ENCODE results near the gene TANC1.

TANC1 gene

DNA sequence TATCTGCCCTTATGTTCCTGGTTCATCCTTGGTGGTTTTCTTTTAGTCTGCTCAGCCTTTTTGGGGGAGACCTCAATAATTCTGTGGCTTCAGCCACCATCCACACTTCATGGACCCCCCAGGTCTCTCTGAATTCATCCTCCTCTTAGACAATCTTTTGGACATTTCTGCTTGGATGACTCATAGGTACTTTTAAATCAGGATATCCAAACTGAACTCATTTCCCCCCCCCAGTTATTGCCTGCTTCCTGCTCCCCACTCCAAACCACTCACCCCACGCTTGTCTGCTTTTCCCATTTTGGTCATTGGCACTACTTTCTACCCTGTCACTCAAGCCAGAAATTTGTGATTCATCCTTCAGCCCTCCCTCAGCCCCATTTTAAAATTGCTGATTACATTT, 78.5 kb downstream of the TANC1 start:
- H3K4me1 ChIP-seq (ENCODE audit: control insufficient read depth in 5 of 5, insufficient read depth in 5 of 5, low read length in 5 of 5) = peaks cover 3 to 17% (median 12%) of the 10 kb centered on the region in 5 donors
- H3K9ac ChIP-seq (ENCODE audit: low read length in 5 of 5) = no peak overlapping the region
- H3K9me3 ChIP-seq (ENCODE audit: control insufficient read depth in 5 of 5, low read length in 5 of 5) = no peaks in the 10 kb centered on the region
- peaks cover 0 to 1% (median 0%) of the 10 kb centered on the region in 5 donors for H3K36me3 ChIP-seq (ENCODE audit: control insufficient read depth in 5 of 5, insufficient read depth in 5 of 5, low read length in 5 of 5)
- no peaks in the 10 kb centered on the region for H3K27me3 ChIP-seq (ENCODE audit: control insufficient read depth in 5 of 5, insufficient read depth in 4 of 5, low read length in 5 of 5)
- H3K27ac ChIP-seq (ENCODE audit: low read depth, low read length) = no peak overlapping the region
- H3K4me3 ChIP-seq (ENCODE audit: low read depth in 1 of 5, low read length in 5 of 5) = no peak overlapping the region

DNA sequence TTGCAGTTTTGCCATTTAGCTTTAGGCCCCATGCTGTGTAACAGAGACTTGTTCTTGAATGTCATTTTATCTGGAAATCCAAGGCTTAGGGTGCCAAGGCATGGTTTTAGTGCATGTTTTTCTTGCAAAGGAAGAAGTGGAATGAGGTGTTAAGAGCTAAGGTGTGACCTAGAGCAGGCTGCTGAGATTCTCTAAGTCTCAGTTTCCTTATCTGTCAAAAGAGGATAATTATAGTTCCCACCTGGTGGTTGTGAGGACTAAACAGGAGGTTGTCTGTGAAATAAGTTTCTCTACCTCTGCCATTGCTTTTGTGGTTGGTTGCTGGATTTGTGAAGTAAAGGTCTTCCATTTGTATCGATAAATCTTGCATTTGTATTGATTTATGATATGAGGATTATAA, 82.0 kb downstream of the TANC1 start:
- no peak overlapping the region for H3K9ac ChIP-seq (ENCODE audit: low read length in 5 of 5)

DNA sequence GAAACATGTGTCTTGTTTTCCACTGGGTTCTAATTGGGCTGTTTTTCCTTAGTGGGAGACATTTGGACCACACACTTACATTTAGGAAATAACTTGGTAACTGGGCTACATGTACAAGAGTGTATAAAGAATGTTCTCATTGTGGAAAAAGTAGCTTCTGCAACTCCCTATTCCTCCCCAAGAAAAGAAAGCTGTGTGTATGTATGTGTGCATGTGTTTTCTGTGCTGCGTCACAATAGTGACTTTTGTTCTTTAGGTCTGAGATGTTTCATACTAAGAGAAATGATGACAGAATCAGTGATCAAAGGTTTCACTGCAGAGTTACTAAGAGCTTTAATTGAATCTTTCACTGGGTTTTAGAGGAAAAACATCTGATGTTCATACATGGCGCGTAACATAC, 82.7 kb downstream of the TANC1 start:
- H3K4me1 ChIP-seq (ENCODE audit: control insufficient read depth in 5 of 5, insufficient read depth in 5 of 5, low read length in 5 of 5) = peaks cover 0 to 14% (median 4%) of the 10 kb centered on the region in 5 donors
- no peak overlapping the region for H3K4me3 ChIP-seq (ENCODE audit: low read depth in 1 of 5, low read length in 5 of 5)
- H3K36me3 ChIP-seq (ENCODE audit: control insufficient read depth in 5 of 5, insufficient read depth in 5 of 5, low read length in 5 of 5) = no peaks in the 10 kb centered on the region
- no peak overlapping the region for H3K9ac ChIP-seq (ENCODE audit: low read length in 5 of 5)
- H3K9me3 ChIP-seq (ENCODE audit: control insufficient read depth in 5 of 5, low read length in 5 of 5) = no peaks in the 10 kb centered on the region
- H3K27me3 ChIP-seq (ENCODE audit: control insufficient read depth in 5 of 5, insufficient read depth in 4 of 5, low read length in 5 of 5) = no peaks in the 10 kb centered on the region
- no peak overlapping the region for H3K27ac ChIP-seq (ENCODE audit: low read depth, low read length)

More for the DNA sequence above, 82.0 kb downstream of the TANC1 start:
- H3K36me3 ChIP-seq (ENCODE audit: control insufficient read depth in 5 of 5, insufficient read depth in 5 of 5, low read length in 5 of 5) = no peaks in the 10 kb centered on the region
- no peaks in the 10 kb centered on the region for H3K27me3 ChIP-seq (ENCODE audit: control insufficient read depth in 5 of 5, insufficient read depth in 4 of 5, low read length in 5 of 5)
- H3K27ac ChIP-seq (ENCODE audit: low read depth, low read length) = no peak overlapping the region
- H3K9me3 ChIP-seq (ENCODE audit: control insufficient read depth in 5 of 5, low read length in 5 of 5) = no peaks in the 10 kb centered on the region
- peaks cover 0 to 14% (median 6%) of the 10 kb centered on the region in 5 donors for H3K4me1 ChIP-seq (ENCODE audit: control insufficient read depth in 5 of 5, insufficient read depth in 5 of 5, low read length in 5 of 5)
- no peak overlapping the region for H3K4me3 ChIP-seq (ENCODE audit: low read depth in 1 of 5, low read length in 5 of 5)

DNA sequence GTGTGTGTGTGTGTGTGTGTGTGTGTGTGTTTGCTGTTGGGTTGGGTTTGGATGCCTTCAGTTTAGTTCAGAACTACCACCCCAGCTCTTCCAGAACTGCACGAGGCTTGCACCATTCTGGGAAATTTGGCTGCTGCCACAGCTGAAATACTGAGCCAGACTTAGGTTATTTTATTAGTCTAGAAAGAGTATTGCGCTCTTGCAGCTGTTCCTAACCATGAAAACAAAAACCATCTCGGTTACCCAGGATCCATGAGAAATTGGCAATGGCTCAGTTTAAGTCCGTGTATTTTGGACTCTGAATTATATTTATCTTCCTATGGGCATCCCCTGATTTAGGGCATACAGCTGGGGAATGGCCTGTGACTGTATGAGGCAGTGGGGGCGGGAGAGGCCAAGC, 83.2 kb downstream of the TANC1 start:
- Histone ChIP-seq H3K36me3 (ENCODE audit: control insufficient read depth in 5 of 5, insufficient read depth in 5 of 5, low read length in 5 of 5) (no peaks in the 10 kb centered on the region), H3K4me3 (ENCODE audit: low read depth in 1 of 5, low read length in 5 of 5) (no peak overlapping the region), H3K27ac (ENCODE audit: low read depth, low read length) (no peak overlapping the region), H3K9ac (ENCODE audit: low read length in 5 of 5) (no peak overlapping the region), H3K9me3 (ENCODE audit: control insufficient read depth in 5 of 5, low read length in 5 of 5) (no peaks in the 10 kb centered on the region), H3K4me1 (ENCODE audit: control insufficient read depth in 5 of 5, insufficient read depth in 5 of 5, low read length in 5 of 5) (peaks cover 0 to 12% (median 4%) of the 10 kb centered on the region in 5 donors), H3K27me3 (ENCODE audit: control insufficient read depth in 5 of 5, insufficient read depth in 4 of 5, low read length in 5 of 5) (no peaks in the 10 kb centered on the region)

DNA sequence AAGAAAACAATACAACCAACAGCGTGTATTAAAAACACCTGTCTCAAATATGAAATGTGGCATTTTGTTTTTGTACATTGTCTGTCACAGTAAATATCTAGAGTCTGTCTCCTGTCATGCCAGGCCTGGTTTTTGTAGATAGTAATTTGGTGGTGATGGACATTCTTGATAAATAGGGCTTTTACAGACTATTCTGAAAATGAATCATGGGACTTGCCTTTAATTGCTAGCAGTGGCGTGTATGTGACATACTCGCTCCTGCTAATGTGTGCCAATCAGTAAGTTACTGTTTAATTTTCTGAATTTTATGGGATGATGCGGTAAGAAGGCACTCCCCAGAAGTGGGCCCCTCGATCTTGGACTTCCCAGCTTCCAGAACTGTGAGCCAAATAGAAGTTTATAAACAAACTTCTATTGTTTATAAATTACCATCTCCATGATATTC, 83.7 kb downstream of the TANC1 start:
- H3K36me3 ChIP-seq (ENCODE audit: control insufficient read depth in 5 of 5, insufficient read depth in 5 of 5, low read length in 5 of 5) = no peaks in the 10 kb centered on the region
- no peaks in the 10 kb centered on the region for H3K27me3 ChIP-seq (ENCODE audit: control insufficient read depth in 5 of 5, insufficient read depth in 4 of 5, low read length in 5 of 5)
- H3K9ac ChIP-seq (ENCODE audit: low read length in 5 of 5) = no peak overlapping the region
- no peak overlapping the region for H3K4me3 ChIP-seq (ENCODE audit: low read depth in 1 of 5, low read length in 5 of 5)
- H3K9me3 ChIP-seq (ENCODE audit: control insufficient read depth in 5 of 5, low read length in 5 of 5) = no peaks in the 10 kb centered on the region
- H3K4me1 ChIP-seq (ENCODE audit: control insufficient read depth in 5 of 5, insufficient read depth in 5 of 5, low read length in 5 of 5) = peaks cover 0 to 8% (median 3%) of the 10 kb centered on the region in 5 donors
- no peak overlapping the region for H3K27ac ChIP-seq (ENCODE audit: low read depth, low read length)

DNA sequence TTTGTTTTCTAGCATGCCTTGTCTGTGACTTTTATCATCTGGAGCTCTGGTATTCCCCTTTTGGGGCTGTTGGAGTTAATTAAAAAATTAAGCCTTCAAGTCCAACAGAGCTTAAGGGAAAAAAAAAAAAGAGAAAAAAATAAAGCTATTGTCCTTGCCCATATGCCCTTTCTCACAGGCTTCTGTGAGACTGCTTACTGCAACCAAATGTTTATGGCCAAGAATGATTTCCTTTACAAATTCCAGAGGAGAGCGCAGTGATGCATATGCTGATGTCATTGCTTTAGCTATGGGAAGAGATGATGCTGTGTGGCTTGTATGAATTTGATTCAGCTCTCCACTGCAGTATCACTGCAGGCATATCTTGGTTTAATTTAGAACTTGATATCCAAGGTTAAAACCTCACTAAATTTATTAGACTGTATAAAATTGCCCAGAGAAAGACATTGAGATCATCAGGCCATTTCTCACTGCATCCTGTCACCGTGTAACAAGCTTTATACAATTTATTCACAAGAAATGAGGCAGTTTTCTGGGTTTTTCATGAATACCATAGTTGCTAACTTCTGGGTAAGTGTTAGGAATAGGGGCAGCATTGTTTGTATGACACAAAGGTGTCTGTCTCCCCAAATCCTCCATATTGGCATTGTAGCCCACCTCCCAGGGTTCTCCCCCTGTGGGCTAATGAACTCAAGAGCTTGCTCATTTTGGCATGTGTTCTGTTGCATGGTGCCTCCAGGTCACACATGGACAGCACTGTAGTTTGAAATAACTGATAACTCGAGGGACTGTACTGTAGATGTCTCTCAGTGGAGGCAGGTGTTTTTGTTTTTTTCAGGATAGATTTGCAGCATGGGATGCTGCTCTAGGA, 85.0 kb downstream of the TANC1 start:
- no peaks in the 10 kb centered on the region for H3K27me3 ChIP-seq (ENCODE audit: control insufficient read depth in 5 of 5, insufficient read depth in 4 of 5, low read length in 5 of 5)
- H3K9me3 ChIP-seq (ENCODE audit: control insufficient read depth in 5 of 5, low read length in 5 of 5) = no peaks in the 10 kb centered on the region
- H3K9ac ChIP-seq (ENCODE audit: low read length in 5 of 5) = no peak overlapping the region
- H3K27ac ChIP-seq (ENCODE audit: low read depth, low read length) = no peak overlapping the region
- peaks cover 0 to 8% (median 3%) of the 10 kb centered on the region in 5 donors for H3K4me1 ChIP-seq (ENCODE audit: control insufficient read depth in 5 of 5, insufficient read depth in 5 of 5, low read length in 5 of 5)
- no peaks in the 10 kb centered on the region for H3K36me3 ChIP-seq (ENCODE audit: control insufficient read depth in 5 of 5, insufficient read depth in 5 of 5, low read length in 5 of 5)
- H3K4me3 ChIP-seq (ENCODE audit: low read depth in 1 of 5, low read length in 5 of 5) = no peak overlapping the region

DNA sequence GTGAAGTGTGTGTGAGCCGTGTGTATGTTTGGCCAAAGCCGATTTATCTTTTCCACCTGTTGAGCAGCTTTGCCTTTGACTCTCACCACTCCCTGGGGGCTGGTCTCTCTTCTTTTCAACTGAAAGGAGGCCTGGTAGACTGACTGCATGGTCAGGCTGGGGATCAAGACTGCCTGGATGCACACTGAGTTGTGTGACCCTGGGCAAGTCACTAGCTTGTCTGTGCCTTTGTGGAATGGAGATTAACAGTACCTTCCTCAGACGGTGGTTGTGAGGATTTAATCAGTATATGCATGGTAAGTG, 85.5 kb downstream of the TANC1 start:
- Histone ChIP-seq H3K27me3 (ENCODE audit: control insufficient read depth in 5 of 5, insufficient read depth in 4 of 5, low read length in 5 of 5) (no peaks in the 10 kb centered on the region), H3K4me1 (ENCODE audit: control insufficient read depth in 5 of 5, insufficient read depth in 5 of 5, low read length in 5 of 5) (peaks cover 0 to 8% (median 3%) of the 10 kb centered on the region in 5 donors), H3K4me3 (ENCODE audit: low read depth in 1 of 5, low read length in 5 of 5) (no peak overlapping the region), H3K36me3 (ENCODE audit: control insufficient read depth in 5 of 5, insufficient read depth in 5 of 5, low read length in 5 of 5) (no peaks in the 10 kb centered on the region), H3K9me3 (ENCODE audit: control insufficient read depth in 5 of 5, low read length in 5 of 5) (no peaks in the 10 kb centered on the region), H3K27ac (ENCODE audit: low read depth, low read length) (no peak overlapping the region), H3K9ac (ENCODE audit: low read length in 5 of 5) (no peak overlapping the region)

DNA sequence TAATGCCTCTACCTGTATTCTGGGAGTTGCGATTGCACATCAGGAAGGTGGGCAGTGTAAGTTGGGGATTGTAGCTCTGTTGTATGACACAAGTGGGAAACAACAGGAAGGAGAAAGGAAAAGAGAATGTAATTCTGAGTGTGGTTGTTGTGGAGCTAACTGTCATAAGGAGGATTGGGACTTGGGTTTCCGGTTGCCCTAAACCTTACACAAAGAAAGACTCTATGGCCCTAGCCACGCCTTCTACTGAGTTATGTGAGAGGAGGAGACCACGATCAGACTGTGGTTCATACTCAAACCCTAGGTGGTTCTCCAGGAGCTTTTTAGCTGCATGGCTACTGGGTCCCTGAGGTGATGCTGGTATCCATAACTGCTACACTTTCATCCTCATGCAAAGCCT, 86.5 kb downstream of the TANC1 start:
- Histone ChIP-seq H3K9me3 (ENCODE audit: control insufficient read depth in 5 of 5, low read length in 5 of 5) (no peaks in the 10 kb centered on the region), H3K4me3 (ENCODE audit: low read depth in 1 of 5, low read length in 5 of 5) (no peak overlapping the region), H3K27ac (ENCODE audit: low read depth, low read length) (no peak overlapping the region), H3K4me1 (ENCODE audit: control insufficient read depth in 5 of 5, insufficient read depth in 5 of 5, low read length in 5 of 5) (peaks cover 0 to 11% (median 5%) of the 10 kb centered on the region in 5 donors), H3K27me3 (ENCODE audit: control insufficient read depth in 5 of 5, insufficient read depth in 4 of 5, low read length in 5 of 5) (no peaks in the 10 kb centered on the region), H3K36me3 (ENCODE audit: control insufficient read depth in 5 of 5, insufficient read depth in 5 of 5, low read length in 5 of 5) (no peaks in the 10 kb centered on the region), H3K9ac (ENCODE audit: low read length in 5 of 5) (no peak overlapping the region)

DNA sequence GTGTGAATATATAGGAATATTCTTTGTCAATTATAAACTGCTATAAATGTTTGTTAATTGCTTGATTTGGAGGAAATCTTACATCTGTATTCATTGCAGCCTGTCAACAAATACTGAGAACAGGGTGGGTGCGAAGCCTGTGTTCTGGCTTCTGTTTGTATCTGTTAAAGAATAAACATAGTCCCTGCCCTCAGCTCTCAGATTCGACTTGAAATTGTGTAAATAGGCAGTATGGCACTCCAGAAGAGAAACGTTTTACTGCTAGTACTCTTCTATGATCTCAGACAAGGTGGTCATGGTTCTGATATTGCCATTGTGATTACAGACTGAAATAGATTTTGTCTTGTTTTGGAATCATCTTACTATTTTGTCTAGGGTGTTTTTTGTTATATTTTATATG, 92.1 kb downstream of the TANC1 start:
- Histone ChIP-seq H3K9ac (ENCODE audit: low read length in 5 of 5) (no peak overlapping the region), H3K27me3 (ENCODE audit: control insufficient read depth in 5 of 5, insufficient read depth in 4 of 5, low read length in 5 of 5) (no peaks in the 10 kb centered on the region), H3K4me3 (ENCODE audit: low read depth in 1 of 5, low read length in 5 of 5) (no peak overlapping the region), H3K9me3 (ENCODE audit: control insufficient read depth in 5 of 5, low read length in 5 of 5) (no peaks in the 10 kb centered on the region), H3K27ac (ENCODE audit: low read depth, low read length) (no peak overlapping the region), H3K4me1 (ENCODE audit: control insufficient read depth in 5 of 5, insufficient read depth in 5 of 5, low read length in 5 of 5) (peaks cover 0 to 12% (median 7%) of the 10 kb centered on the region in 5 donors), H3K36me3 (ENCODE audit: control insufficient read depth in 5 of 5, insufficient read depth in 5 of 5, low read length in 5 of 5) (no peaks in the 10 kb centered on the region)

DNA sequence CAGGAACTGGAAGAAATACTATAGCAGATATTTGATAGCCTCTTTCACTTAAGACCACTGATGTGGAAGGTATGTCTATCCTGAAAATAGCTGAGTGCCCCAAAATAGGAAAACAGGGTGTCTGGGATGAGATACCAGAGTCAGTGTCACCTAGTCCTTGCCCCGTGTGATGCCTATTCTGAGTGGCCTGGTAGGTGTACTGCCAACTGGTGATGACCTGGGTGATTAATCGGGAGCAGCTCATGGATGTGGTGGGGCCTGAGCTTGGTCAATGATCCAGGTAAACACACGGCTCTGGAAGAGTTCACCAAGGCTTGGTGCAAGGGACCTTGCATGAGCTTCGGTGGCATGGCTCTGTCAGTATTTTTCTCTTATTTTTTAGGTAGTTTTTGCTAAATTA, 95.2 kb downstream of the TANC1 start:
- Histone ChIP-seq H3K9ac (ENCODE audit: low read length in 5 of 5) (no peak overlapping the region), H3K4me1 (ENCODE audit: control insufficient read depth in 5 of 5, insufficient read depth in 5 of 5, low read length in 5 of 5) (peaks cover 0 to 9% (median 7%) of the 10 kb centered on the region in 5 donors), H3K27me3 (ENCODE audit: control insufficient read depth in 5 of 5, insufficient read depth in 4 of 5, low read length in 5 of 5) (no peaks in the 10 kb centered on the region), H3K27ac (ENCODE audit: low read depth, low read length) (no peak overlapping the region), H3K4me3 (ENCODE audit: low read depth in 1 of 5, low read length in 5 of 5) (no peak overlapping the region), H3K36me3 (ENCODE audit: control insufficient read depth in 5 of 5, insufficient read depth in 5 of 5, low read length in 5 of 5) (peaks cover 0 to 4% (median 0%) of the 10 kb centered on the region in 5 donors), H3K9me3 (ENCODE audit: control insufficient read depth in 5 of 5, low read length in 5 of 5) (no peaks in the 10 kb centered on the region)
